ENCODE data around the gene CIP2A.
A peak's percentile ranks its signal among the peaks of the same experiment; 100 is the strongest.
"Not testable (repeated sequence)": the region's sequence is repeated elsewhere in the genome, so short reads cannot be mapped to it uniquely, and the experiment has no call there.

Gene CIP2A

DNA sequence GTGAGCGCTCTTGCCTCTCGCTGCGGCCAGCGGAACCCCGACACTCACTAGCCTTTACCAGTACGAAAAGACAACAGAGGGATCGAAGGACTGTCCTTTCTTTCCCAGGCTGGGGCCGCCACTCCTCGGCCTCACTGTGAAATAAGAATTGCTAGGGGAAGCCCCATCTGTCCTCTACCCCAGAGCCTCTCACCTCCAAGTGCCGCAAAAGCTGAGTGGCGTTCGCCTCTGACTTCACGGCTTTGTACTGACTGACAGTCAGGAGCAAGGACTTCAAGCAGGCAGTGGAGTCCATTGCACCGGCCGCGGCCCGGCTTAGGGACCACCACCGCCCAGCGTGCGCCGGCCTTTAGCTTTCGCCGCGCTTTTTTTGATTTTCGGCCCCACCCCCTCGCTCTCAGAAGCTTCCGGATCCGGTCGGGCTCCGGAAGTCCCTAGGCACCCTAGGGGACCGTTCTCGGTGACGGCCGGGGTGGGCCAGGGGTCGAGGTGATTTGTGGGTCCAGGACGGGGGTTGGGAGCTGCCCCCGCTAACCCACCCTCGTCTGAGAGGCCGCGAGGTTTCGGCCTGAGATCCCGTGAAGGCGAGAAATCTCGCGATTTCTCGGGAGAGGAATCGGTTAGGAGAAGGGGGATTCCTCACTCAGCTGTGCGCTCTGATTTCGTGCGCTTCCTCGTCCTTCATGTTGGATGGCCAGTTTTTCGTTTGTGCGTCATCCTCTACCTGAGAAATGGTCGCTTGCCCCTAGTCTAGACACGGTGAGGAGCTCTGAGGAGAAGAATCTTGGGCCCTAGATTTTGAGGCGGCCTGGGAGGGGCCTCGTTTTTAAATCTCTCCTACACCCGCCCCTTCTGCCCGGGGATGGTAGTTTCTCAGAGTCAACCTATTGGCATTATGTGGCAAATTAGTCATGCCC, at the start of gene CIP2A, which contains the start of gene DZIP3:
TSS of gene CIP2A (minus strand) at position 358 of the 917 bp plus-strand sequence. CDS start at position 295, 63 bp downstream.
TSS of gene DZIP3 (plus strand) at position 642 of the 917 bp plus-strand sequence. CDS start 15,685 bp downstream, outside the sequence.
- peak; percentile 84 to 87 for DNase-seq

DNA sequence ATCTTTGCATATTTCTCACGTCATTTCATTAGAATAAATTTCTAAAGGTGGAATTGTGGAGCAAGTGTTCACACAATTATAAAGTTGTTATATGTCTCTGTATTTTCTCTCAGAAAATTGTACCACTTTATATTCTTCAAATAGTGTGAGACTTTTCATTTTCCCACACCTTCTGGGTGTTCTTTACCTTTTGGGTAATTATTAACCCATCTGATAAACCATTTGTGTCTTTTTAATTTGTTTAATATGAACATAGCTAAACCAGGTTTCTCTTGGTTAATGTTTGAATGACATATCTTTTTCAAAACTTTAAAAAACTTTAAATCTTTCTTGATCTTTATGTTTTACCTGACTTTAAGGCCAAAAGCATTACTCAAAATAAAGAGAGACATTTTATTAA, 40.7 kb upstream of the CIP2A start:
- no peak for DNase-seq

DNA sequence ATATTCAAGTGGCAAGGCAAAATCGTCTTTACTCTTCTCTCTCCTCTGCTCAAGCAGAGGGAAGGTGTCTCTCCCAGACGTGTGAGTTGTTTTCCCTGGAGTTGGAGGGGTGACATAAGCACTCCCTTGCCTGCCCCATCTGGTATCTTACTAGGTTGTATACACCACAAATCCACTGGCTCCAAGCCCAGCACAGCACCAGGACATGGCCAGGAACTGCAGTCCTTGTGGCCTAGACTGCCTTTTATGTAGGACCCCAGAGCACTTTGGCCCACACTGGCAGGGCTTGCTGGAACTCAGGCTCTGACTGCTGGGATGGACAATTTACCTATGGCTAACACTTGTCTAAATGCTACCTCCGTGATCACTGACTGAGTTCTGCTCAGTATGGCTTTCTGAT, 34.3 kb upstream of the CIP2A start:
- no peak for DNase-seq

DNA sequence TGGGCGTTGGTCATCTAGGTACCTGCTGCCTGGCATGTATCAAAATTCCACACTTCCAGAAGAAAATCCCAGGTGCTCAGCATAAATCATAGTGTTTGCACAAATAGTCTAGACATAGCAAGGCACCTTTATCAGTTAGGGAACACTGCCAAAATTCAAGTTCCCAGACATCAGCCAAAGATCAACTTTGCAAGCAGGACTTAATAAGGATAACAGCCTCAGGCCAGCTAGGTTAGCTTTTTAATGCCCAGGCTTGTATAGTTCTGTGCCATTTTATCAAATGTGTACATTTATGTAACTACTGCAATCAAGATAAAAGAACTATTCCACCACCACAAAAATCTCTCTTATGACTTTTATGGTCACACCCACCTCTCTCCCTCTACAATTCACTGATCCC, 31.0 kb upstream of the CIP2A start:
- no peak for DNase-seq

DNA sequence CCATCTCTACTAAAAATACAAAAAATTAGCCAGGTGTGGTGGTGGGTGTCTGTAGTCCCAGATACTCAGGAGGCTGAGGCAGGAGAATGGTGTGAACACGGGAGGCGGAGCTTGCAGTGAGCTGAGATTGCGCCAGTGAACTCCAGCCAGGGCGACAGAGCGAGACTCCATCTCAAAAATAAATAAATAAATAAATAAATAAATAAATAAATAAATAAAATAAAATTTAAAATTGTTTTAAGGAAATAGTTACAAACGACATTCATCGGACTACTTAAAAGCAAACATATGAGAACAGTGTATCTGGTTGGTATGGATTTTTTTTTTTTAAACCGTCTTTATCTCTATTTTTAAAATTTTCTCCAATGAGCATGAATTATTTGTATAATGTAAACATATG, 26.9 kb upstream of the CIP2A start:
- not testable (repeated sequence) for DNase-seq

DNA sequence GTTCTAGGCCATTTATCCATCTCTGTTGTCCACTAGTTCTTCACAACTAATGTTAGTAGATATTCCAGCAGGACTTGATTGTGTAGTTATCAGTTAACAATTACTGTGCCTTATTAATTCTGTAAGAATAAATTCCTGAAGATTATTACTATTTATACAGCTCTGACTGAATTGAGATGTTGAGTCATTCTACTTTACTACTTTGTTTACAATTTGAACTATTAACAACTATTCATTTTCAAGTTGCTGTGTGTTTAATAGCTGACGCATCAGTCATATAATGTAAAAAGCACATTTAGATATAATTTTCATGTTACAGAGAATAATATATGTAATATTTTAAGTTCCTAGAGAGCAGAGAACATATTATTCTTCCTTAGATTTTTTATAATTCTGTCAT, 21.4 kb upstream of the CIP2A start:
- no peak for DNase-seq

DNA sequence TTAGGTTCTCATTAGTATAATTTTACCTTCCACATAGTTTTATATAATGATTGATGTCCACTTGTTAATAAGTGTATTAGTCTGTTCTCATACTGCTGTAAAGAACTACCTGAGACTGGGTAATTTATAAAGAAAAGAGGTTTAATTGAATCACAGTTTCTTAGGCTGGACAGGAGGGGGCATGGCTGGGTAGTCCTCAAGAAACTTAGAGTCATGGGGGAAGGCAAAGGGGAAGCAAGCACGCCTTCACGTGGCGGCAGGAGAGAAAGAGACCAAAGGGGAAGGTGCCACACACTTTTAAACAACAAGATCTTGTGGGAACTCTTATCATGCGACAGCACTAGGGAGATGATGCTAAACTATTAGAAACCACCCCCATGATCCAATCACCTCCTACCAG, 19.5 kb upstream of the CIP2A start:
- DNase-seq: no peak

DNA sequence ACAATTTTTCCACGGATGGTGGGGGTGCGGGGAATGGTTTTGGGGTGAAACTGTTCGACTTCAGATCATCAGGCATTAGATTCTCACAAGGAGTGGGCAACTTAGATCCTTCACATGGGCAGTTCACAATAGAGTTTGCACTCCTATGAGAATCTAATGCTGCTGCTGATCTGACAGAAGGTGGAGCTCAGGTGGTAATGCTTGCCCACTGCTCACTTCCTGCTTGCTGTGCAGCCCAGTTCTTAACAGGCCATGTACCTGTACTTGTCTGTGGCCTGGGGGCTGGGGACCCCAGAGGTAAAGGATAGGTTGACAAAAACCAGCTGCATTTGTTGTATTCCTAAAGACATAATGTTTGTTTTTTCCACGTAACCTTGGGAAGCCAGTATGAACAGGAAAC, 16.3 kb upstream of the CIP2A start:
- no peak for DNase-seq

DNA sequence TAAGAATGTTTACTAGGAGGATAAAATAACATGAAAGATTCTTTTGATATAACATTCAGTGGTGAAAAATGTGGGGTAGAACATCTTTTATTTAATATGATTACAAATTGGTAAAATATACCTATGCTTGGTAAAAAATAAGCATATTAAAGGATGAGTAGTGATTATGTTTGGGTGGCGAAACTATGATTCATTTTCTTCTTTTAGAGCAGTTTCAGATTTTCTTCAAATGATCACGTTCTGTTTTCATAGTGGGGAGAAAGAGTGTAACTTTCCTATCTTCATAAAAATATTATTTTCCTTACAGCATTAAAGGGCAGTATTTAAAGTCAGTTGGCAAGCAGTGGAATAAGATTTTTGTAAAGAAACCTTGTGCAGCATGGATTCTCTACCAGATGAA, 15.8 kb upstream of the CIP2A start:
- no peak for DNase-seq

DNA sequence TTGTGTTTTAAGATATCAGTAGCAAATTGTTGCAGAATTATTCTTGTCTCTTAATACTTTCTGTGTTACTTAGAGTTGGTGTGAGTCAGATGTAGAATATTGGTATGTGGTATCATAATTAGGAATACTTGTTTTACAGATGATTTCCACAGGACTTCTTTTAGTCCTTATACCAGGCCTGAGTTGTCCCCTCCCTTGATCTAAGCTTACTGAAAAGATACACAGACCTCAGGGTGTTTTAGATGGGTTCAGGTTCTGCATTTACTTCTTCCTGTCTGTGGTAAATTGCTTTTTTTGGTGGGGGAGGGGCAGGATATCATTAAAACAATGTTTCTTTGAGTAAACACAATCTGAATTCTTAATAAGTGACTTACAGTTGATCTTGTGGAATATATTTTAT, 14.5 kb upstream of the CIP2A start:
- DNase-seq: no peak

DNA sequence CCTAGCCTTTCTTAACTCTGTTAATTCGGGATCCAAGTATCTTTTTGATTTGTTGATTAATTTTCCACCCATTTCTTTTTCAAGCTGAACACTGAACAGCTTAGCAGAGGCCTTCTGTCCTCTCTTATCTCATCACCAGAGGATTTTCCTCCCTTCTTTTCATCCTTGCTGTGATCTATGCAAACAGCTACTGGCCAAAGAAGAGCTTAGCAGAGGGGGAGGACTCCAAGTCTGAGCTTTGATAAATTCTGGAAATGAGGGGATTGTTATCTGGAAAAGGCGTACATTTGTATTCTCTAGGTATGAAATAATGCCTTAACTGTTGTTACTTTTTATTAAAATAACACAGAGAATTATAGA, 13.7 kb upstream of the CIP2A start:
- DNase-seq: no peak

DNA sequence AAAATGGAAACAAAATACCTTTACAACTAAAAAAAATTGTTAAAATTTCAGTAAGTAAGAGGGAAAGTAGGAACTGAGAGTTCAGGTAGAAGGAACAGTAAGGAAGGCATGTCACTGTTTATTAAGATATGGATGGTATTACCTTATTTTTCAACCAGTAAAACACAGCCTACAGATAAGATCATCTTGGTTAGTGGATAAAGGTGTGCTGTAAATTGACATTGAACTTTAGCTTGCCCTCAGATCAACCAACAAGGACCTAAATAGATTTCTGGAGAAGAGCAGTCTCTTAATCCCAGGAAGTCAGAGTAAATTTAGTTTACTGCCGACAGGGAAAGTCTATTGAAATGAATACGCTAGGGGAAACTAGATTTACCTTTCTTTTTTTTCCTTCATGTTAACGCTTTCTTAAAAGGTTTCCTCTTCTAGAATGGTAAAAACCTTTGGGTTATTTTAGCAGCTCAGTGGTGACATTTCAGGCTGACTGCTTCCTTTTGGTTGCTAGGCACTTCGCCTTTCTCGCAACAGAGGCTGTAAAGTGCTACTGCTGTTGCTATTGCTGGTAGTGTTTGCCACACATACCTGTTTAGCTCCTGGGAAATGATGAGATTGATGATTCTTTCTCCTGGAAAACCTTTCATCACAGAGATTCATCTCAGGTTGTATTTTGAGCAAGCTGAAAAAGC, 13.2 kb upstream of the CIP2A start:
- no peak for DNase-seq

DNA sequence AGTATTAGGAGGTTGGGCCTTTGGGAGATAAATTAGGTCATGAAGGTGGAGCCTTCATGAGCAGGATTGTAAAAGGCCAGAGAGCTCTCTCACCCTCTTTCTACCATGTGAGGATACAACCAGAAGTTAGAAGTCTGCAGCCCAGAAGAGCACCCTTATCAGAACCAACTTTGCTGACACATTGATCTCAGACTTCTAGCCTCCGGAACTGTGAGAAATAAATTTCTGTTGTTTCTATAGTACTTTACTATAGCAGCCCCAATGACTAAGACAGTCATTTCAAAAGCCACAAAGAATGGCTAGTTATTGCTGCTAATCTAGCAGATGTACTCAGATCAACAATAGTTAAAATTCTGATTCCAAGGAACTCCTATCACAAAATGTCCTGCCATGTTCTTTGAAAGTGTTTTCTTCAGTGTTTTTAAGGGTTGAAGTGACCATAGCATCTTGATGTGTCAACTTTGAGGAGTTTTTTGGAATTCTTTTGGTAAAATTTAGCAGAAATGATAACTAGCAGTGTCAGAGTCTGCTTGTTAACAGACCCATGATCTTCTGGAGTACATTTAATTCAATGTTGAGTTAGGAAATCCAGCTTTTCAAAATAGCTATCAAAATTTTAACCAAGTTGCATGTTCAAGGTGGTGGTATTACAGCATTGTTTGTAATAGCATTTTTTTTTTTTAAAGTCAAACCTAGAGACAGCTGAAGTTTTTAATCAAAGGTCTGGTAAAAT, 10.6 kb upstream of the CIP2A start:
- no peak for DNase-seq

DNA sequence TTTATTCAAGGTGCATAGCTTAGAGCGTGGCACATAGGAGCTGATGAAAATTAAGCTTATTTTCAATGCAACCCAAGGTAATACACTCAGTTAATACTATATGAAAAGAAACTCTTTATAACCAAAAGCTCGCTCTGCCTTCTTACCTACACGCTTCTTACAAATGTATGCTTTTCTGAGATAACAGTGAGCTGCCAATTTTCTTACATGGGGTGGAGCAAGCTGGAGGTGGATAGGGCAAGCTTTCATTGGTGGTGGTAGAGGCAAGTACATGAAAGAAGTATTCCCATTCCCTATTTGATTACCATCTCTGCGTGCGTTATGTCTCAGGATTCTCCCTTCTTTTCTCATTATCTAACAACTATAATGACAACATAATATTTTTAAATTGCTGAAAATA, 9.1 kb upstream of the CIP2A start:
- no peak for DNase-seq

DNA sequence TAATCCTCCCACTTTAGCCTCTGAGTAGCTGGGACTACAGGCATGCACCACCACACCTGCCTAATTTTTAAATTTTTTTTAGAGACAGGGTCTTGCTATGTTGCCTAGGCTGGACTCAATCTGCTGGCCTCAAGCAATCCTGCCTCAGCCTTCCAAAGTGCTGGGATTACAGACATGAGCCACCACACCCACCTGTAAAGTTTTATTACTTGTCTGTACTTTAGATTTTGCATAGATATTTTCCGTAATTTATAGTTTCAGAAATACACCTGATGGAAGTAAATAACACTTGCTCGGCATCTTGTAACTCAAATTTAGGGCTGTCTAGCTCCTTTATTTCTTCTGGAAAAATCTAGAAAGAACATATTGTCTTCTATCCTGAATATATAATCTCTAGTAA, 6.1 kb upstream of the CIP2A start:
- DNase-seq: no peak

DNA sequence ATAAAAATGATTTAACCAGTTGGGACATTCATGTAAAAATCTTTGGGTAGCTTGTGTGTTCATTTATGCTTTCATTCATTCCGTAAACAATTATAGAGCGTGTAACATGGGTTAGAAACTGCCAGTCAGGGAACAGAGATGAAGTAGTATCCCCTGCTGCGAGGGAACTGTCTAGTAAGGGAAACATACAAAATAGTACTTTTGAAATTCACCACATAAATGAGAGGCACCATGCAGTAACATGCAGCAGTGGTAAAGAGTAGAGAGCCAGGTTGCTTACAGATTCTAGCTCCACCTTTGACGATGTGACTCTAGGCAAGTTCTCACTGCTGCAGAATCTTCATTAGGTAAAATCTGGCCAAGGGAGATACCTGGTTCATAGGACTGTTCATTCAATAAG, 1.2 kb upstream of the CIP2A start:
- DNase-seq: no peak

DNA sequence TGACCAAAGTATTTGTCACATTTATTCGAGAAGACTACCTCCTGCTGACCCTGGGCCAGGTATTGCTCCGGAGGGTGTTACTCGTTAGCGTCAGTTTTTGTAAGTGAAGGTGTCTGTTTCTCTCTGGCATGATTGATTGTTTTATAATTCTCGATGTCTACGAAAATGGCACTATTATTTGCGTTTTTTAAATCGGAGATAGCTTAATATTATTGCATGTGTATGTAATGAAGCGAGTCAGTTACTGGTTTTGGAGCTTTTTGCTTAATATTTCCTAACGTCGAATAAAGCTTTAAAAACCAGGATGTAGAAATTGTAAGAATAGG, 723 bp upstream of the CIP2A start:
- no peak for DNase-seq

DNA sequence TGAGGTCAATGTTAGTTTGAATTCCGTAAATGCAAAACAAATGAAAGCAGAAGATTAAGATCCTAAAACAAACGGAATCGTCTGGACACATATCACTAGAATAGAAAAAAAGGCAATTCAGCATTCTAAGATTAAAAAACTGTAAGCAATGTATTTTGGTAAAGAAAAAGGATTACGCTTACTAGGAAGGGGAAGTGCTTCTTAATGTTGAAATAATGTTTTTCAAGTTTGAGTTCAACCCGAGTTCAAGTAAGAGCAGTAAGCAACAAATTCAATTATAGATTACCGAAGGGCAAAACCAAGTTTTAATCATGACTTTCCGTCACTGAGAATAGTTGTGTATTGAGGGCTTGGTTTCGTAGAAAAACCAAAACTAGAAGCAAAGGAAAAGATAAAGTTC, 637 bp downstream of the CIP2A start:
- no peak for DNase-seq

DNA sequence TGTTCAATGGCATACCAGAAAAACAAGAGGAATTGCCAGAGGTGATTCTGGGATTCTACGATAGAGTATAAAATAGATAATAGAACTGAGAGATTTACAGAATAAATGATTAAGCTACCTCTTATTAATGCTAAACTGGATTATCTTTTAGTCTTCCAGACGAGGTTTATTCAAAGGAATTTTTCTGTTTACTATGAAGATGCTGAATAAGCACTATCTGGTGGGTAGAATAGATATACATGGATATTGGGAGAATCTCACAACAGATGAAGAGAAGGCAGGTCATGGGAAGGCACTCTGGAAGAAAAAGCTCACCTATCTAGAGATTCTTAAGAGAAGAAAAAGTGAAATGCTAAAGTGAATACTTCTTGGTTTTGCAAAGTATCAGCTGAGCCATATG, 11.2 kb downstream of the CIP2A start:
- DNase-seq: no peak

DNA sequence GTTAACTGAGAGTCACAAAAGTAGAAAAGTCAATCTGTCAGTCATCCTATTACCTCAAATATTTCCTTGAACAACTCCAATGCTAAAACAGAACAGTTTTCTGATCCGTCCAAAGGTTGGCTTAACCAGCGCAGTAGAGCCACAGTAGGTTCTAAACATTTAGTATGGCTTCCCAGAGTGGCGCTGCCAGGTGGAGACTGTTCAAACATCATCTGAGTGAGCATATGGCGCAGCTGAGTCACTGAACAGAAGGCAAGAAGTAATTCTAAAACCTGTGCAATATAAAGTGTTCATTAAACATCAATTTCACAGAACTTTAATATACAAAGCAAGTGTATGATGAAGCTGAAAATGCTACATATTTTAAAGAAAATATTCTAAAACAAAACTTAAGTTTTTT, 19.9 kb downstream of the CIP2A start:
- DNase-seq: no peak

DNA sequence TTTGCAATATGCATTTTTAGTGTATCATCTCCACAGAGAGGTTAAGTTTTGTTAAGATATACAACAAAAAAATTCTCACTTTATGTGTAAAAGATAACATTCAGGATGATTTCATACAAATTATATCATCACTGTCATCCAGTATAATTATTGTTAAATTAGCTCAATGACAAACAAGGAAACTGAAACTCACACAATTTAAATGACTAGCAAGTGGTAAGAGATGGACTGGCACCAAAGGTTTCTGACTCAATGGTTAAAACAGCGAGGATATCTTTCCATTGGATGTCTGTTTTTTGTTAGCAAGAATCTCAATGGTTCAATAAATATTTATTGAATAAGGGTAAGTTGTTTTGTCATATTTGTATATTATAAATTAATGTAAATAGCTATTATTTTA, 22.6 kb downstream of the CIP2A start:
- no peak for DNase-seq

DNA sequence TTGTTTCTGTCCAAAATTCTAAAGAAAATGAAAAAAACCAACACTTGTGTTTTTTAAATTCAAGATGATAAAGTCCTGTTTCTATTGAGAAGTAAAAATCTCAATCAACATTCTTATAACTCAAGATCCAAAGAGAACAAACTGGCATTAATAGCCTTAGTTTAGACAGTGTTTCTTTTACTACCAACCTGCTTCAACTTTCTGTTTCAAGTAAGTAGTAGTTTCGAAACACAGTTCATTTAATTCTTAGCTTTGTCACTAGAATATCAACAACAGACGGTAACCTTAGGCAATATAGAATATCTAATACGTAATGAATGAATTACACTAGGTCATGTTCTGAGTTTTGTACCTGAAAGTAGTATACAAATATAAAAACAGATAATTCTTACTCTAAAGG, 23.7 kb downstream of the CIP2A start:
- no peak for DNase-seq

DNA sequence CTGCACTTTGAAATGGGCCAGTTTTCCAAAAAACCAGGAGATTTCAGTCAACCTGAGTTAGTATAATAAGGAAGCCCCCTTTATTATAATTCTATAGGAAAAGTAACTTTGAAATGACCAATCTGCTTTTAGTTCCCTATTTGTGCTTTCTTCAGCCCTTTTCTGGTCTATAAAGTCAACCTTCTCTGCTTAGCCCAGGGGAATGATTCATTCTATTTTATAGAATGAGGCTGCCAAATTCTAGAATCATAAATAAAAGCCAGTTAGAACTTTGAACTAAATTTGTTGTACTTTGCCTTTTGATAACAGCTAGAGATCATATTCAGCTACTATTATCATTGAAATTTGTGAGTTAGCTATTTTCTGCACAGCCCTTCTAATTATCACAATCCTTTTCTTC, 24.7 kb downstream of the CIP2A start:
- no peak for DNase-seq

DNA sequence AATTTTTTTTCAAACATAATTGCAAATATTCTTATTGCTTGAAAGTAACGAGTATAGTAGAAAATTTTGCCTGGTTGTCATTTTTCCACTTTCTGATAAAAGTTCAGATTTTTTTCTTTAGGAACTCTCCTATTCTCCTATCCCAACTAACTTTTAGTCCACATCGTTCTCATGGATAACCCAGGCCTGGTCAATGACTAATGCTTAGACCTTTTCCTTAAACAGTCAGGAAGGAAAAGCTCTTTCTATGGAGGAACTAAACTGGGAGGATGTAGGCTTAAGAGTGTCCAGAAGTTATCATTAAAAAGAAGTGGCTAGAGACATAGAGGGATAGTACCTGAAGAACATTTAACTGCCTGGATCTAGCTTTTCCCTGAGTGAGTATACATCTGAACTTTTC, 26.7 kb downstream of the CIP2A start:
- DNase-seq: no peak
